ENCODE results near the gene FLT3LG.
A peak's percentile ranks its signal among the peaks of the same experiment; 100 is the strongest.

Gene FLT3LG

GRCh38 chr19:49520705-49521319, 46.8 kb downstream of the FLT3LG start:
- no peak for DNase-seq

DNA sequence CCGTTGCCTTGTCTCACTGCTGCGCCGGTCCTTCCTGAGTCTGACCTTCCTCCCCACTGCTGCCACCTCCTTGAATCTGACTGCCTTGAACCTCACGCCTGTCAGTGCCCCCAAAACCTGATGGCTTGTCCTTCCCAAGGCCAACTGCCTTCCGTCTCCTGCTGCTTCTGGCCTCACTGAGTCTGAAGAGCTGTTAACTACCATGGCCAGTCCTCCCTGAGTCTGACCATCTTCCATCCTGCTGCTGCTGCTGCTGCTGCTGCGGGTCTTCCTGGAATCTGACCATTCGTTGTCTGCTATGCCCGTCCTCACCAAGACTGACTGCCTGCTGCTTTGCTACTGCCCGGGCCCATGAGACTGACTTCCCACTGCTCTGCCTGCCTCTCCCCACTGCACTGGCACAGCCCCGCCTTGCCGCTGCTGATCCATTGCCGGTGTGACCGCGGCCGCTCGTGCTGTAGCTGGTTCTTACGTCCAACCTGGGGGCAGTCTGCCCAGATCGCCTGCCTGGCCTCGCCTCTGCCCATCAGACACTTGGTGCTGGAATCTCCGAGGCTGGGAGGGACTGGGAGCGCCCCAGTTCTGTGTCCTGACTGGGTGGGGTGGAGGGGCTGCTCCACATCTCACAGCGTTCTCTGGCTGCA, 50.9 kb downstream of the FLT3LG start:
- DNase-seq = no peak

- no peak for DNase-seq
Measured at GRCh38 chr19:49528211-49528771, 54.3 kb downstream of the FLT3LG start.

- DNase-seq = no peak
Measured at GRCh38 chr19:49530708-49531107, 56.7 kb downstream of the FLT3LG start.

DNA sequence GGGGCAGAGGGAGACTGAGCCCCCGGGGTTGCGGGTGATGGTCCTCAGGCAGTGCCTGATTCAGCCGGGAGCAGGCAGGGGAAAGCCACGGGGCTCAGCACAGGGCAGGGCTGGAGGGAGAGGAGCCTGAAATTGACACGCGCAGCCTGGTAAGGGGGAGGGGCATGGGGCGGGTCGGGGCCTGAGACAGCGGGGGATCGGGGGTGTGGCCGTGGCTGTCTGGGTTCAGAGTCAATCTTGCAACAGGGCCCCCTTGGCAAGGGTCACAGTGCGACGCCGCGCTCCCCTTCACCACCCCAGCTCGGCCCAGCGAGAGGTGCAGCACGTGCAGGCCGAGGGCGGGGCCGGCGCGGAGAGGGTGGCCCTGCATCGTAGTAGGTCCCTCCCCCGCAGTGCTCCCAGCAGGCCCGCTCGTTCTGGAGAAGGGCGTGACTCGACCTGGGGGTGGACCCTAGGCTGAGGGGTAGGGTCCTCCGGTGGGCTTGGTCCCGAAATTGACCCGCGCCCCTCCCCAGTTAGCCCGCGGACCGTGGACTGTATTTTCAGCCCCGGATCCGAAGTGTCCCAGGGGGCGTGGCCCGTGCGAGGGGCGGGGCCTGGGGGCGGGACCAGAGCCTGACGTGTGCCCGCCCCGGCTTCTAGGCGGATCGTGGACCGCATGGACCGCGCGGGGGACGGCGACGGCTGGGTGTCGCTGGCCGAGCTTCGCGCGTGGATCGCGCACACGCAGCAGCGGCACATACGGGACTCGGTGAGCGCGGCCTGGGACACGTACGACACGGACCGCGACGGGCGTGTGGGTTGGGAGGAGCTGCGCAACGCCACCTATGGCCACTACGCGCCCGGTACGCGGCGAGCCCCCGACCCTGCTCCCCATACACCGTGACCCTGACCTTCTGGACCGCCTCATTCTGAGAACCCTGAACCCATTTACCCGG, 59.8 kb downstream of the FLT3LG start:
- peak; percentile 42 for DNase-seq

GRCh38 chr19:49534632-49535385, 60.8 kb downstream of the FLT3LG start:
- DNase-seq = peak; percentile 54
